WTC11 (cell line): ENCODE measurements around the gene OBSCN.

Source experiments
- CTCF ChIP-seq: fragments of 200-600 bp; IDR thresholded peaks from 2 replicates; pipeline ENCODE4 v1.8.0; 2022; ENCODE audit warnings: antibody characterized with exemption
- E2F4 ChIP-seq: sonication (generic); formaldehyde crosslinking; IDR thresholded peaks from 2 replicates; pipeline ENCODE4 v1.8.1; 2022; ENCODE audit warnings: low read depth, mild to moderate bottlenecking, moderate library complexity, missing genetic modification reagents, borderline replicate concordance
- MAX ChIP-seq: sonication (generic); formaldehyde crosslinking; IDR thresholded peaks from 2 replicates; pipeline ENCODE4 v1.8.0; 2022; ENCODE audit warnings: mild to moderate bottlenecking, missing genetic modification reagents
- TP53 ChIP-seq: sonication (generic); formaldehyde crosslinking; IDR thresholded peaks from 2 replicates; pipeline ENCODE4 v1.8.1; 2023; ENCODE audit warnings: mild to moderate bottlenecking, missing genetic modification reagents

GRCh38 chr1:228344631-228345072, 136.8 kb downstream of the OBSCN start:
- TF ChIP-seq TP53 (CRISPR knock-in tag) = no peak
- TF ChIP-seq MAX (CRISPR knock-in tag) = no peak
- no peak for TF ChIP-seq CTCF
- TF ChIP-seq E2F4 = no peak
